Osteocyte (in vitro differentiated cells): ENCODE results near the gene RIN1. TPM values are rescaled to one million over a fixed set of nuclear protein-coding genes. Genes with fewer than 3 reads are reported as not detected.

Experiments
- DNase-seq: peaks from one replicate; pipeline ENCODE4 v3.0.0; 2021; ENCODE audit warnings: mixed read lengths; ENCODE audit not compliant: unreplicated experiment; ENCODE audit errors: extremely low spot score
- H3K27ac Mint-ChIP-seq: one replicate; pipeline ENCODE4 v1.8.0; 2021; ENCODE audit warnings: mild to moderate bottlenecking, mixed read lengths; ENCODE audit not compliant: unreplicated experiment
- H3K27me3 Mint-ChIP-seq: one replicate; pipeline ENCODE4 v1.8.0; 2021; ENCODE audit warnings: mixed read lengths; ENCODE audit not compliant: unreplicated experiment
- H3K36me3 Mint-ChIP-seq: one replicate; pipeline ENCODE4 v1.8.0; 2021; ENCODE audit warnings: mixed read lengths; ENCODE audit not compliant: unreplicated experiment
- H3K4me1 Mint-ChIP-seq: one replicate; pipeline ENCODE4 v1.8.0; 2021; ENCODE audit warnings: mixed read lengths; ENCODE audit not compliant: unreplicated experiment
- H3K4me3 Mint-ChIP-seq: one replicate; pipeline ENCODE4 v1.8.0; 2021; ENCODE audit warnings: mild to moderate bottlenecking, moderate library complexity, mixed read lengths; ENCODE audit not compliant: unreplicated experiment
- H3K9me3 Mint-ChIP-seq: one replicate; pipeline ENCODE4 v1.8.0; 2021; ENCODE audit warnings: mixed read lengths; ENCODE audit not compliant: unreplicated experiment
- total RNA-seq: library from RNA; stranded (reverse); gene quantifications from 2 replicates; pipeline ENCODE4 v1.2.1, GENCODE V29; 2021
- TF ChIP-seq, protein P1 (sequence below): fragments of 200-600 bp; sonication (generic); IDR thresholded peaks from 2 replicates; pipeline ENCODE4 v1.5.0; 2021; ENCODE audit warnings: antibody characterized with exemption, mild to moderate bottlenecking, moderate library complexity

The RIN1 gene
- total RNA-seq, 1 donor from 2014 or later, result 23.6 TPM

- no peak overlapping the region for H3K4me3 Mint-ChIP-seq
- TF ChIP-seq, protein P1, sequence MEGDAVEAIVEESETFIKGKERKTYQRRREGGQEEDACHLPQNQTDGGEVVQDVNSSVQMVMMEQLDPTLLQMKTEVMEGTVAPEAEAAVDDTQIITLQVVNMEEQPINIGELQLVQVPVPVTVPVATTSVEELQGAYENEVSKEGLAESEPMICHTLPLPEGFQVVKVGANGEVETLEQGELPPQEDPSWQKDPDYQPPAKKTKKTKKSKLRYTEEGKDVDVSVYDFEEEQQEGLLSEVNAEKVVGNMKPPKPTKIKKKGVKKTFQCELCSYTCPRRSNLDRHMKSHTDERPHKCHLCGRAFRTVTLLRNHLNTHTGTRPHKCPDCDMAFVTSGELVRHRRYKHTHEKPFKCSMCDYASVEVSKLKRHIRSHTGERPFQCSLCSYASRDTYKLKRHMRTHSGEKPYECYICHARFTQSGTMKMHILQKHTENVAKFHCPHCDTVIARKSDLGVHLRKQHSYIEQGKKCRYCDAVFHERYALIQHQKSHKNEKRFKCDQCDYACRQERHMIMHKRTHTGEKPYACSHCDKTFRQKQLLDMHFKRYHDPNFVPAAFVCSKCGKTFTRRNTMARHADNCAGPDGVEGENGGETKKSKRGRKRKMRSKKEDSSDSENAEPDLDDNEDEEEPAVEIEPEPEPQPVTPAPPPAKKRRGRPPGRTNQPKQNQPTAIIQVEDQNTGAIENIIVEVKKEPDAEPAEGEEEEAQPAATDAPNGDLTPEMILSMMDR, result no peak
- H3K36me3 Mint-ChIP-seq, result no peaks in the 10 kb centered on the region
- peaks cover 19% of the 10 kb centered on the region for H3K27me3 Mint-ChIP-seq
- no peaks in the 10 kb centered on the region for H3K9me3 Mint-ChIP-seq
- peaks cover 12% of the 10 kb centered on the region for H3K4me1 Mint-ChIP-seq
- no peak for DNase-seq
- H3K27ac Mint-ChIP-seq, result no peak overlapping the region
These were observed 41.3 kb downstream of the RIN1 start for GRCh38 chr11:66294626-66295620.

GRCh38 chr11:66293777-66294625 lies 42.2 kb downstream of the RIN1 start:
- no peak for DNase-seq
- H3K36me3 Mint-ChIP-seq, result no peaks in the 10 kb centered on the region
- peaks cover 18% of the 10 kb centered on the region for H3K4me1 Mint-ChIP-seq
- H3K27me3 Mint-ChIP-seq, result peaks cover 19% of the 10 kb centered on the region
- no peaks in the 10 kb centered on the region for H3K9me3 Mint-ChIP-seq
- TF ChIP-seq, protein P1, result no peak
- H3K4me3 Mint-ChIP-seq, result no peak overlapping the region
- H3K27ac Mint-ChIP-seq, result no peak overlapping the region

DNA sequence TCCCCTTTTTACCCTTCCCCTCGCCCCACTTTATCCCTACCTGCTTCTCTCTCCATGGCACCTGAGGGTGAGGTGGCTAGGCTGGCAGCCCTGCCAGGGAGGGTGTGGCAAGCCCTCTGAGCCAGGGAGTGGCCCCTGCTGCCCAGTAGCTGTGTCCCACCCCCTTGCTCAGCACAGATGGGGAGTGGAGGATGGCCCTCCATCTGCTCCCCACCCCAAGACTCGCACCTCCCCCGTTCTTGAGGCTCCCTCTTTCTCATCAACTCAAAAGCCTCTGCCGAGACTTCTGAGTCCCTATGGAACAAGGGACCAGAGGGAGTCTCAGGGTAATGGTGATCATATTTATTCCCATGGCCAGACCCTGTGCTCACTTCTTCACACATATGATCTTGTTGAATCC lies 42.9 kb downstream of the RIN1 start:
- Mint-ChIP-seq H3K27ac (no peak overlapping the region), H3K9me3 (no peaks in the 10 kb centered on the region), H3K4me3 (no peak overlapping the region), H3K36me3 (no peaks in the 10 kb centered on the region), H3K27me3 (peaks cover 19% of the 10 kb centered on the region), H3K4me1 (peaks cover 20% of the 10 kb centered on the region)
- DNase-seq, result no peak
- TF ChIP-seq, protein P1, result no peak

- DNase-seq, result no peak
- no peaks in the 10 kb centered on the region for H3K36me3 Mint-ChIP-seq
- TF ChIP-seq, protein P1, result no peak
- H3K4me3 Mint-ChIP-seq, result peak overlapping the region; percentile 48
- H3K4me1 Mint-ChIP-seq, result peaks cover 24% of the 10 kb centered on the region
- no peaks in the 10 kb centered on the region for H3K9me3 Mint-ChIP-seq
- no peak overlapping the region for H3K27ac Mint-ChIP-seq
- peaks cover 19% of the 10 kb centered on the region for H3K27me3 Mint-ChIP-seq
These were observed 43.5 kb downstream of the RIN1 start for GRCh38 chr11:66292543-66293332.
